Neuronal stem cell (in vitro differentiated cells): ENCODE measurements around the gene CNTN5.

ENCODE experiments used
- DNase-seq: peaks from one replicate; pipeline ENCODE4 v3.0.0-alpha.2; 2013; ENCODE audit warnings: low spot score
- H2AFZ ChIP-seq: one replicate; pipeline ENCODE4 v1.6.1; 2013; ENCODE audit warnings: mild to moderate bottlenecking, low read length, inconsistent platforms
- H2AK5ac ChIP-seq: 2 replicates; pipeline ENCODE4 v1.6.1; 2013; ENCODE audit warnings: low read depth, mild to moderate bottlenecking, inconsistent platforms, low read length, moderate library complexity, mixed read lengths
- H2BK120ac ChIP-seq: 2 replicates; pipeline ENCODE4 v1.6.1; 2013; ENCODE audit warnings: low read depth, mild to moderate bottlenecking, inconsistent platforms, low read length, moderate library complexity, mixed read lengths
- H2BK12ac ChIP-seq: one replicate; pipeline ENCODE4 v1.6.1; 2013; ENCODE audit warnings: low read length, inconsistent platforms
- H2BK15ac ChIP-seq: 2 replicates; pipeline ENCODE4 v1.6.1; 2013; ENCODE audit warnings: mild to moderate bottlenecking, low read length, inconsistent platforms, mixed read lengths
- H2BK5ac ChIP-seq: one replicate; pipeline ENCODE4 v1.6.1; 2013; ENCODE audit warnings: inconsistent platforms, mild to moderate bottlenecking, low read length, moderate library complexity
- H3K14ac ChIP-seq: one replicate; pipeline ENCODE4 v1.6.1; 2013; ENCODE audit warnings: low read length, inconsistent platforms
- H3K18ac ChIP-seq: 2 replicates; pipeline ENCODE4 v1.6.1; 2013; ENCODE audit warnings: low read length, inconsistent platforms
- H3K23ac ChIP-seq: 2 replicates; pipeline ENCODE4 v1.6.1; 2013; ENCODE audit warnings: low read depth, mild to moderate bottlenecking, mixed read lengths, low read length, inconsistent platforms; ENCODE audit not compliant: poor library complexity
- H3K27ac ChIP-seq: replicated peaks from 3 replicates; pipeline ENCODE4 v1.5.1; 2013; ENCODE audit warnings: low read length, inconsistent platforms
- H3K27me3 ChIP-seq, 3 experiments: 2 replicates each; pipeline ENCODE4 v1.6.1; 2013; ENCODE audit warnings: low read length in 3 of 3, mild to moderate bottlenecking in 2 of 3, inconsistent platforms in 1 of 3, low read depth in 1 of 3, mixed read lengths in 1 of 3, moderate library complexity in 1 of 3; ENCODE audit not compliant: control insufficient read depth in 3 of 3, insufficient read depth in 3 of 3
- H3K36me3 ChIP-seq, 2 donors: replicated peaks in 1 of 2; 2 replicates each; pipeline ENCODE4 v1.6.1; 2013; ENCODE audit warnings: low read length in 2 of 2; ENCODE audit not compliant: control insufficient read depth in 2 of 2, insufficient read depth in 2 of 2
- H3K4ac ChIP-seq: 2 replicates; pipeline ENCODE4 v1.6.1; 2013; ENCODE audit warnings: inconsistent platforms, mild to moderate bottlenecking, low read length, moderate library complexity
- H3K4me1 ChIP-seq, 2 donors: 1 replicate in 1 of 2; 2 replicates in 1 of 2; pipeline ENCODE4 v1.6.1; 2013; ENCODE audit warnings: low read length in 2 of 2, low read depth in 1 of 2; ENCODE audit not compliant: control insufficient read depth in 2 of 2, insufficient read depth in 1 of 2
- H3K4me2 ChIP-seq: one replicate; pipeline ENCODE4 v1.6.1; 2013; ENCODE audit warnings: mild to moderate bottlenecking, low read length, inconsistent platforms; ENCODE audit not compliant: insufficient read depth, poor library complexity, severe bottlenecking
- H3K4me3 ChIP-seq, 2 donors: 2 replicates each; pipeline ENCODE4 v1.5.1; 2013; ENCODE audit warnings: low read length in 2 of 2, mild to moderate bottlenecking in 2 of 2, inconsistent platforms in 1 of 2, moderate library complexity in 1 of 2
- H3K79me1 ChIP-seq: one replicate; pipeline ENCODE4 v1.6.1; 2013; ENCODE audit warnings: low read depth, mild to moderate bottlenecking, inconsistent platforms, low read length, moderate library complexity
- H3K9ac ChIP-seq: one replicate; pipeline ENCODE4 v1.6.1; 2013; ENCODE audit warnings: mild to moderate bottlenecking, low read depth, low read length, inconsistent platforms; ENCODE audit not compliant: poor library complexity
- H3K9me3 ChIP-seq, 2 donors: replicated peaks in 1 of 2; 2 replicates each; pipeline versions ENCODE3 to v1.6.1; 2013; ENCODE audit warnings: low read length in 2 of 2, mild to moderate bottlenecking in 2 of 2, inconsistent platforms in 1 of 2, low read depth in 1 of 2, mixed read lengths in 1 of 2, moderate library complexity in 1 of 2; ENCODE audit not compliant: control insufficient read depth in 2 of 2, insufficient read depth in 1 of 2
- H4K8ac ChIP-seq: one replicate; pipeline ENCODE4 v1.6.1; 2013; ENCODE audit warnings: low read depth, mild to moderate bottlenecking, inconsistent platforms, low read length, moderate library complexity
- H4K91ac ChIP-seq: one replicate; pipeline ENCODE4 v1.6.1; 2013; ENCODE audit warnings: low read length, low read depth, mild to moderate bottlenecking, inconsistent platforms; ENCODE audit not compliant: poor library complexity
- WGBS, 2 donors: extraction: QIAGEN DNeasy Blood & Tissue Kit; methylation state at CpG; one replicate each; pipeline ENCODE4 v1.1.7; 2013; ENCODE audit warnings: missing lambda C conversion rate in 2 of 2, mixed read lengths in 1 of 2; ENCODE audit not compliant: insufficient read length in 2 of 2, insufficient replicate concordance in 1 of 2; ENCODE audit errors: extremely low coverage in 2 of 2; 5-methylcytosine and 5-hydroxymethylcytosine counted together

Gene CNTN5

GRCh38 chr11:99812516-99812915, 791.8 kb downstream of the CNTN5 start:
- Histone ChIP-seq H3K36me3 (no peaks in the 10 kb centered on the region), H2AFZ (no peak overlapping the region), H2BK15ac (no peak overlapping the region), H2BK5ac (no peak overlapping the region), H3K27ac (no peak overlapping the region), H3K23ac (no peak overlapping the region), H3K4me2 (no peak overlapping the region), H4K8ac (no peak overlapping the region), H3K79me1 (no peaks in the 10 kb centered on the region), H3K4ac (no peak overlapping the region), H2BK12ac (no peak overlapping the region), H3K4me1 (no peaks in the 10 kb centered on the region), H2BK120ac (no peak overlapping the region), H3K14ac (no peak overlapping the region), H3K18ac (no peak overlapping the region), H3K4me3 (no peak overlapping the region), H4K91ac (no peak overlapping the region), H3K9ac (no peak overlapping the region), H3K27me3 (no peaks in the 10 kb centered on the region), H2AK5ac (no peak overlapping the region), H3K9me3 (no peaks in the 10 kb centered on the region)
- WGBS, 2 donors = no CpG with 5 or more reads among the region's 6 CpGs
- DNase-seq = no peak

GRCh38 chr11:99814021-99814420, 793.3 kb downstream of the CNTN5 start:
- Histone ChIP-seq H2AK5ac (no peak overlapping the region), H2BK5ac (no peak overlapping the region), H3K27ac (no peak overlapping the region), H3K4me1 (no peaks in the 10 kb centered on the region), H3K14ac (no peak overlapping the region), H4K8ac (no peak overlapping the region), H3K4ac (no peak overlapping the region), H2BK15ac (no peak overlapping the region), H3K9ac (no peak overlapping the region), H2BK12ac (no peak overlapping the region), H4K91ac (no peak overlapping the region), H3K4me2 (no peak overlapping the region), H3K79me1 (no peaks in the 10 kb centered on the region), H3K18ac (no peak overlapping the region), H3K27me3 (no peaks in the 10 kb centered on the region), H2AFZ (no peak overlapping the region), H3K23ac (no peak overlapping the region), H3K4me3 (no peak overlapping the region), H3K9me3 (no peaks in the 10 kb centered on the region), H3K36me3 (no peaks in the 10 kb centered on the region), H2BK120ac (no peak overlapping the region)
- DNase-seq = no peak
- no CpG with 5 or more reads among the region's 1 CpG for WGBS, 2 donors

GRCh38 chr11:99814738-99815137, 794.0 kb downstream of the CNTN5 start:
- no peaks in the 10 kb centered on the region for H3K36me3 ChIP-seq
- no peak overlapping the region for H2BK15ac ChIP-seq
- H3K4me1 ChIP-seq = no peaks in the 10 kb centered on the region
- no peak overlapping the region for H2BK5ac ChIP-seq
- DNase-seq = no peak
- no peak overlapping the region for H2AK5ac ChIP-seq
- no peak overlapping the region for H2BK12ac ChIP-seq
- H3K4me3 ChIP-seq = no peak overlapping the region
- H2AFZ ChIP-seq = no peak overlapping the region
- no peak overlapping the region for H3K18ac ChIP-seq
- no peak overlapping the region for H2BK120ac ChIP-seq
- no peaks in the 10 kb centered on the region for H3K9me3 ChIP-seq
- no peaks in the 10 kb centered on the region for H3K27me3 ChIP-seq
- no peak overlapping the region for H3K4ac ChIP-seq
- H4K91ac ChIP-seq = no peak overlapping the region
- no peak overlapping the region for H3K9ac ChIP-seq
- no peak overlapping the region for H3K14ac ChIP-seq
- H3K4me2 ChIP-seq = no peak overlapping the region
- no peak overlapping the region for H3K27ac ChIP-seq
- no peak overlapping the region for H4K8ac ChIP-seq
- no peak overlapping the region for H3K23ac ChIP-seq
- no CpG with 5 or more reads among the region's 5 CpGs for WGBS, 2 donors
- H3K79me1 ChIP-seq = no peaks in the 10 kb centered on the region

GRCh38 chr11:99818991-99819390, 798.2 kb downstream of the CNTN5 start:
- no peaks in the 10 kb centered on the region for H3K36me3 ChIP-seq
- H3K27me3 ChIP-seq = no peaks in the 10 kb centered on the region
- H3K9me3 ChIP-seq = no peaks in the 10 kb centered on the region
- no peak overlapping the region for H4K91ac ChIP-seq
- H2AK5ac ChIP-seq = no peak overlapping the region
- no peak overlapping the region for H3K18ac ChIP-seq
- no peak overlapping the region for H2BK120ac ChIP-seq
- H3K27ac ChIP-seq = no peak overlapping the region
- no peak for DNase-seq
- no peak overlapping the region for H2BK5ac ChIP-seq
- H2BK15ac ChIP-seq = no peak overlapping the region
- no peak overlapping the region for H3K14ac ChIP-seq
- no peak overlapping the region for H3K9ac ChIP-seq
- no peak overlapping the region for H3K4me3 ChIP-seq
- no peak overlapping the region for H3K4ac ChIP-seq
- H3K79me1 ChIP-seq = no peaks in the 10 kb centered on the region
- H2AFZ ChIP-seq = no peak overlapping the region
- no peak overlapping the region for H4K8ac ChIP-seq
- no peak overlapping the region for H3K4me2 ChIP-seq
- no peaks in the 10 kb centered on the region for H3K4me1 ChIP-seq
- no peak overlapping the region for H2BK12ac ChIP-seq
- no peak overlapping the region for H3K23ac ChIP-seq
